HepG2 (cell line): ENCODE results near the gene NECTIN3. TPM values are rescaled to one million over a fixed set of nuclear protein-coding genes. Genes with fewer than 3 reads are reported as not detected.

Experiments used
- CCAR2 ChIP-seq: fragments of 200-400 bp; formaldehyde crosslinking; optimal IDR thresholded peaks from 2 replicates; pipeline ENCODE3; 2018; ENCODE audit warnings: low read depth, mild to moderate bottlenecking, low read length, moderate library complexity
- CREM ChIP-seq, 2 experiments: sonication (generic) in 1 of 2; formaldehyde crosslinking in 1 of 2; IDR thresholded peaks; 2 replicates each; pipeline versions ENCODE4 v1.4.0 to v1.6.1; 2016 to 2020; ENCODE audit warnings: antibody characterized with exemption in 1 of 2, mild to moderate bottlenecking in 1 of 2, missing genetic modification reagents in 1 of 2
- DNMT1 ChIP-seq: sonication (generic); formaldehyde crosslinking; IDR thresholded peaks from 2 replicates; pipeline ENCODE4 v1.5.1; 2020; ENCODE audit warnings: mild to moderate bottlenecking, missing genetic modification reagents
- GABPB1 ChIP-seq: IDR thresholded peaks from 2 replicates; pipeline ENCODE4 v1.6.1; 2016; ENCODE audit warnings: mild to moderate bottlenecking, missing genetic modification reagents, moderate library complexity, missing compliant biosample characterization
- GZF1 ChIP-seq: sonication (generic); formaldehyde crosslinking; IDR thresholded peaks from 2 replicates; pipeline ENCODE4 v1.5.1; 2020; ENCODE audit warnings: mild to moderate bottlenecking, missing genetic modification reagents
- HBP1 ChIP-seq: IDR thresholded peaks from 2 replicates; pipeline ENCODE4 v1.6.1; 2016; ENCODE audit warnings: low read depth, control low read depth
- HDAC1 ChIP-seq: sonication (generic); formaldehyde crosslinking; IDR thresholded peaks from 2 replicates; pipeline ENCODE4 v1.5.1; 2020; ENCODE audit warnings: mild to moderate bottlenecking, missing genetic modification reagents
- HDAC2 ChIP-seq: sonication (generic); formaldehyde crosslinking; IDR thresholded peaks from 2 replicates; pipeline ENCODE4 v1.4.0; 2020; ENCODE audit warnings: missing genetic modification reagents
- MAF1 ChIP-seq: sonication (generic); formaldehyde crosslinking; IDR thresholded peaks from 2 replicates; pipeline ENCODE4 v1.5.0; 2020; ENCODE audit warnings: missing genetic modification reagents, borderline replicate concordance
- NFKB2 ChIP-seq: sonication (generic); formaldehyde crosslinking; IDR thresholded peaks from 2 replicates; pipeline ENCODE4 v1.4.0; 2020; ENCODE audit warnings: missing genetic modification reagents, borderline replicate concordance
- NKX3-1 ChIP-seq: sonication (generic); formaldehyde crosslinking; IDR thresholded peaks from 2 replicates; pipeline ENCODE4 v1.5.0; 2020; ENCODE audit warnings: missing genetic modification reagents
- SOX5 ChIP-seq: IDR thresholded peaks from 2 replicates; pipeline ENCODE4 v1.6.1; 2016; ENCODE audit warnings: borderline replicate concordance
- TBL1XR1 ChIP-seq: fragments of 150-350 bp; IDR thresholded peaks from 2 replicates; pipeline ENCODE4 v1.6.1; 2014; ENCODE audit warnings: borderline replicate concordance, low read length; ENCODE audit not compliant: partially characterized antibody
- TEF ChIP-seq: sonication (generic); formaldehyde crosslinking; IDR thresholded peaks from 2 replicates; pipeline ENCODE4 v1.5.0; 2020; ENCODE audit warnings: missing genetic modification reagents
- TFDP2 ChIP-seq: sonication (generic); formaldehyde crosslinking; IDR thresholded peaks from 2 replicates; pipeline ENCODE4 v1.4.0; 2020; ENCODE audit warnings: missing genetic modification reagents
- TMF1 ChIP-seq: sonication (generic); formaldehyde crosslinking; IDR thresholded peaks from 2 replicates; pipeline ENCODE4 v1.8.1; 2022; ENCODE audit warnings: low read depth, missing genetic modification reagents
- ZNF232 ChIP-seq: sonication (generic); formaldehyde crosslinking; IDR thresholded peaks from 2 replicates; pipeline ENCODE4 v1.4.0; 2020; ENCODE audit warnings: missing genetic modification reagents, borderline replicate concordance
- ZNF441 ChIP-seq: sonication (generic); formaldehyde crosslinking; IDR thresholded peaks from 2 replicates; pipeline ENCODE4 v1.7.0; 2021; ENCODE audit warnings: missing genetic modification reagents, borderline replicate concordance
- ZNF557 ChIP-seq: sonication (generic); formaldehyde crosslinking; IDR thresholded peaks from 2 replicates; pipeline ENCODE4 v1.4.0; 2020; ENCODE audit warnings: missing genetic modification reagents
- ZNF564 ChIP-seq: sonication (generic); formaldehyde crosslinking; IDR thresholded peaks from 2 replicates; pipeline ENCODE4 v1.8.1; 2023; ENCODE audit warnings: mild to moderate bottlenecking, missing genetic modification reagents
- ZNF574 ChIP-seq: sonication (generic); formaldehyde crosslinking; IDR thresholded peaks from 2 replicates; pipeline ENCODE4 v1.4.0; 2020; ENCODE audit warnings: missing genetic modification reagents
- ZNF777 ChIP-seq: sonication (generic); formaldehyde crosslinking; IDR thresholded peaks from 2 replicates; pipeline ENCODE4 v1.4.0; 2020; ENCODE audit warnings: missing genetic modification reagents
- polyA plus RNA-seq, 8 experiments: library from polyadenylated mRNA; depleted of rRNA in 3 of 8; stranded (reverse) in 7 of 8; unstranded in 1 of 8; fragments of >200 nt; fragmentation: Illumina TruSeq in 4 of 8; extraction: Trizol in 4 of 8; gene quantifications; 2 replicates each; pipeline versions ENCODE4 v1.2.1 to v1.2.3, GENCODE V29; 2011 to 2016; ENCODE audit warnings: low read depth in 4 of 8, missing spikeins in 1 of 8, mixed read lengths in 1 of 8; ENCODE audit not compliant: insufficient read depth in 1 of 8
- total RNA-seq, 5 experiments: library from RNA; depleted of rRNA; stranded (reverse); fragments of >200 nt; fragmentation: Illumina TruSeq; extraction: Trizol; gene quantifications; 2 replicates each; pipeline ENCODE4 v1.2.3, GENCODE V29; 2016; ENCODE audit warnings: low read depth in 1 of 5

The NECTIN3 gene
- total and polyA plus RNA-seq, 2 of the 13 experiments (the other 11 are each of a cell fraction or from before 2014, with no cell fraction given), result 10.4 to 45.1 TPM

- TF ChIP-seq ZNF564 (CRISPR knock-in tag) (peak; percentile 31; the same call in 1 of the 2 replicates), HDAC1 (CRISPR knock-in tag) (peak; percentile 76), DNMT1 (CRISPR knock-in tag) (no peak), CREM (IDR thresholded peaks at IDR 0.05) (no peak), CREM (CRISPR knock-in tag; IDR thresholded peaks at IDR 0.05) (no peak), NKX3-1 (CRISPR knock-in tag) (peak; percentile 55; the same call in 1 of the 2 replicates), TBL1XR1 (no peak), ZNF232 (CRISPR knock-in tag) (0 out of 2 replicates have a peak, but pooled peaks have one; percentile 40), GZF1 (0 out of 2 replicates have a peak, but pooled peaks have one; percentile 8), NFKB2 (CRISPR knock-in tag) (peak; percentile 55; the same call in 1 of the 2 replicates), GABPB1 (CRISPR knock-in tag) (peak; percentile 34; the same call in 1 of the 2 replicates), SOX5 (CRISPR knock-in tag) (no peak), TMF1 (CRISPR knock-in tag) (peak; percentile 39; the same call in 1 of the 2 replicates), ZNF441 (no peak), HBP1 (CRISPR knock-in tag) (no peak), ZNF574 (CRISPR knock-in tag) (no peak; the same call in 1 of the 2 replicates), HDAC2 (CRISPR knock-in tag) (no peak), TEF (CRISPR knock-in tag) (no peak), CCAR2 (no peak), TFDP2 (0 out of 2 replicates have a peak, but pooled peaks have one; percentile 5), MAF1 (0 out of 2 replicates have a peak, but pooled peaks have one; percentile 27), ZNF557 (no peak), ZNF777 (CRISPR knock-in tag) (peak; percentile 82)
Measured at GRCh38 chr3:111072031-111072921, 660 bp downstream of the NECTIN3 start (continued).
